Keratinocyte (primary cell): Measurements from ENCODE around the gene DCLK1.

Experiments used
- CTCF ChIP-seq, 3 experiments: IDR thresholded peaks in 1 of 3; conservative IDR thresholded peaks in 1 of 3; optimal IDR thresholded peaks in 1 of 3; 2 replicates in 2 of 3; 3 replicates in 1 of 3; pipeline versions ENCODE3 to v1.5.1; 2011; ENCODE audit warnings: low read length in 3 of 3, mild to moderate bottlenecking in 3 of 3, moderate library complexity in 2 of 3, control low read depth in 1 of 3, inconsistent platforms in 1 of 3; ENCODE audit not compliant: insufficient read depth in 2 of 3; ENCODE audit errors: extremely low read depth in 1 of 3
- EZH2 ChIP-seq: IDR thresholded peaks from one replicate; pipeline ENCODE4 v1.6.1; 2012; ENCODE audit warnings: inconsistent platforms, mild to moderate bottlenecking, low read length, moderate library complexity

GRCh38 chr13:35771898-35772297 is 359.3 kb downstream of the DCLK1 start:
- TF ChIP-seq EZH2, result no peak
- TF ChIP-seq CTCF (optimal IDR thresholded peaks at IDR 0.05 in 1 of 3, IDR thresholded peaks at IDR 0.05 in 1 of 3, conservative IDR thresholded peaks at IDR 0.05 in 1 of 3; ENCODE audit: extremely low read depth in 1 of 3, insufficient read depth in 2 of 3, low read length in 3 of 3), result no peak
